ENCODE measurements around the gene SLC7A4. TPM values are rescaled to one million over a fixed set of nuclear protein-coding genes. Genes with fewer than 3 reads are reported as not detected.

Gene SLC7A4
- total and polyA plus RNA-seq, 10 of the 15 experiments (the other 5 are each of a cell fraction or from before 2014, with no cell fraction given), result 0.06 to 0.25 (median 0.14) TPM; not detected in 6

DNA sequence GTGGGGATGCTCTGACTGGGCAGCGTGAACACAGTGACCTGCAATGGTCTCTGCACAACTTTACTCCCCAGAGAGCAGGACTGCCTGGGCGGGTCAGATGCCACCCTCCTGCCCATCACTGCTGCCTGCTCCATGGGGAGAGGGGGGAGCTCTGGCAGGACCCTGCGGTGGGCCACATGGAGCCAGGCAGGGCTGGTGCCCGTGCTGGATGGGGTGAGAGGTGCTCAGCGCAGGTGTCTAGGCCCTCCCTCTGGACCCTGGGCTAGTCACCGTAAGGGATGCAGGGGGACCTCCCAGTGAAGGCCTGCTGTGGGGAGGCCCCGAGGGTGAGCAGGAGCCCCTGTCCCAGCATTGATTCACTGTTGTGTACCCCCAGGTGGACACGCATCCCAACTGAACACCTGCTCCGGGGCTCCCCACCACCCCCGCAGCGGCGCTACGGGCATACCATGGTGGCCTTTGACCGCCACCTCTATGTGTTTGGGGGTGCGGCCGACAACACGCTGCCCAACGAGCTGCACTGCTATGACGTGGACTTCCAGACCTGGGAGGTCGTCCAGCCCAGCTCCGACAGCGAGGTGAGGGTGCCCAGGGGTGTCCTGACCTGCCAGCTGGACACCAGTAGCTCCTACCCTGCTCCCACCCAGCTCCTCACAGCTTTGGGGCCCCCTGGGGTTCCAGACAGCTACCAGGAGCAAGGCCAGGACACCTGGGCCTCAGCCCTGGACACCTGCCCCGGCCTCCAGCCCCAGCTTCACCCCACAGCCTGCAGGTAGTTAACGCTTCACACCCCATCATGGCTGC is 40.9 kb downstream of the SLC7A4 start:
- Histone ChIP-seq H3K27ac (ENCODE audit: control insufficient read depth, insufficient read depth) (no peak overlapping the region), H3K79me2 (ENCODE audit: control insufficient read depth, insufficient read depth, low read length) (no peaks in the 10 kb centered on the region), H3K36me3 (ENCODE audit: control insufficient read depth in 2 of 2, insufficient read depth in 2 of 2, low read length in 1 of 2) (peaks cover 2 to 3% of the 10 kb centered on the region in 2 experiments; a peak in 2 of 4 replicates), H3K4me2 (ENCODE audit: control insufficient read depth, insufficient read depth) (no peak overlapping the region), H3K4me3 (no peak overlapping the region), H3K9me3 (replicated peaks; ENCODE audit: control insufficient read depth, insufficient read depth, low read length) (no peaks in the 10 kb centered on the region), H3K4me1 (ENCODE audit: control insufficient read depth, insufficient read depth, low read length) (no peaks in the 10 kb centered on the region), H2AFZ (ENCODE audit: control insufficient read depth, low read depth, low read length) (no peak overlapping the region), H3K9ac (ENCODE audit: control insufficient read depth, insufficient read depth, low read length) (no peak overlapping the region), H4K20me1 (ENCODE audit: control insufficient read depth, insufficient read depth) (no peaks in the 10 kb centered on the region), H3K27me3 (replicated peaks in 1 of 2; ENCODE audit: control insufficient read depth in 2 of 2, insufficient read depth in 2 of 2, low read length in 1 of 2) (no peaks in the 10 kb centered on the region)
- ATAC-seq, result no peak
- intact Hi-C loops (cut with micrococcal nuclease; ENCODE audit: unreplicated experiment) (no loop called here), in situ Hi-C loops (cut with MboI) (no loop called here)
- BruUV-seq (replicated peaks), result no TSS peak
- WGBS (ENCODE audit: insufficient coverage, insufficient replicate concordance, low lambda C conversion rate, missing lambda C conversion rate), result 94% methylated on average over 23 of the region's 24 CpGs
- ChIA-PET RAD21 (ENCODE audit: unreplicated experiment) (no interaction called here), POLR2A (interaction anchor here (1.7 kb wide), 1 partner anchor 9 kb away, joined by 5 read pairs; the partner anchor contains the start of gene LZTR1), CTCF (interaction anchor here (0.7 kb wide), 1 partner anchor 9 kb away, joined by 3 read pairs; the partner anchor contains the start of gene LZTR1), SMC1A (ENCODE audit: uncharacterized antibody, unreplicated experiment) (no interaction called here)
- no peak for FAIRE-seq
- TF ChIP-seq, protein P1, sequence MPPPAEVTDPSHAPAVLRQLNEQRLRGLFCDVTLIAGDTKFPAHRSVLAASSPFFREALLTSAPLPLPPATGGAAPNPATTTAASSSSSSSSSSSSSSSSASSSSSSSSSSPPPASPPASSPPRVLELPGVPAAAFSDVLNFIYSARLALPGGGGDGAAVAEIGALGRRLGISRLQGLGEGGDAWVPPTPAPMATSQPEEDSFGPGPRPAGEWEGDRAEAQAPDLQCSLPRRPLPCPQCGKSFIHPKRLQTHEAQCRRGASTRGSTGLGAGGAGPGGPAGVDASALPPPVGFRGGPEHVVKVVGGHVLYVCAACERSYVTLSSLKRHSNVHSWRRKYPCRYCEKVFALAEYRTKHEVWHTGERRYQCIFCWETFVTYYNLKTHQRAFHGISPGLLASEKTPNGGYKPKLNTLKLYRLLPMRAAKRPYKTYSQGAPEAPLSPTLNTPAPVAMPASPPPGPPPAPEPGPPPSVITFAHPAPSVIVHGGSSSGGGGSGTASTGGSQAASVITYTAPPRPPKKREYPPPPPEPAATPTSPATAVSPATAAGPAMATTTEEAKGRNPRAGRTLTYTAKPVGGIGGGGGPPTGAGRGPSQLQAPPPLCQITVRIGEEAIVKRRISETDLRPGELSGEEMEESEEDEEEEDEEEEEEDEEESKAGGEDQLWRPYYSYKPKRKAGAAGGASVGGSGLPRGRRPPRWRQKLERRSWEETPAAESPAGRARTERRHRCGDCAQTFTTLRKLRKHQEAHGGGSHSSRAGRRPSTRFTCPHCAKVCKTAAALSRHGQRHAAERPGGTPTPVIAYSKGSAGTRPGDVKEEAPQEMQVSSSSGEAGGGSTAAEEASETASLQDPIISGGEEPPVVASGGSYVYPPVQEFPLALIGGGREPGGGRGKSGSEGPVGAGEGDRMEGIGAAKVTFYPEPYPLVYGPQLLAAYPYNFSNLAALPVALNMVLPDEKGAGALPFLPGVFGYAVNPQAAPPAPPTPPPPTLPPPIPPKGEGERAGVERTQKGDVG (CRISPR knock-in tag; IDR thresholded peaks at IDR 0.05), result no peak
- TF ChIP-seq GABPA (IDR thresholded peaks at IDR 0.05; ENCODE audit: low read depth) (no peak), MYB (IDR thresholded peaks at IDR 0.05; ENCODE audit: borderline replicate concordance, low read depth, low read length) (no peak), CREB1 (IDR thresholded peaks at IDR 0.05; ENCODE audit: low read depth) (no peak), RUNX3 (IDR thresholded peaks at IDR 0.05; ENCODE audit: low read length) (no peak), WRNIP1 (IDR thresholded peaks at IDR 0.05; ENCODE audit: borderline replicate concordance, low read depth, low read length) (no peak), ZNF207 (IDR thresholded peaks at IDR 0.05; ENCODE audit: borderline replicate concordance) (no peak)
- TF ChIP-seq, protein P2, sequence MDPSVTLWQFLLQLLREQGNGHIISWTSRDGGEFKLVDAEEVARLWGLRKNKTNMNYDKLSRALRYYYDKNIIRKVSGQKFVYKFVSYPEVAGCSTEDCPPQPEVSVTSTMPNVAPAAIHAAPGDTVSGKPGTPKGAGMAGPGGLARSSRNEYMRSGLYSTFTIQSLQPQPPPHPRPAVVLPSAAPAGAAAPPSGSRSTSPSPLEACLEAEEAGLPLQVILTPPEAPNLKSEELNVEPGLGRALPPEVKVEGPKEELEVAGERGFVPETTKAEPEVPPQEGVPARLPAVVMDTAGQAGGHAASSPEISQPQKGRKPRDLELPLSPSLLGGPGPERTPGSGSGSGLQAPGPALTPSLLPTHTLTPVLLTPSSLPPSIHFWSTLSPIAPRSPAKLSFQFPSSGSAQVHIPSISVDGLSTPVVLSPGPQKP (IDR thresholded peaks at IDR 0.05; ENCODE audit: low read depth, low read length), result no peak
- TF ChIP-seq, protein P3, sequence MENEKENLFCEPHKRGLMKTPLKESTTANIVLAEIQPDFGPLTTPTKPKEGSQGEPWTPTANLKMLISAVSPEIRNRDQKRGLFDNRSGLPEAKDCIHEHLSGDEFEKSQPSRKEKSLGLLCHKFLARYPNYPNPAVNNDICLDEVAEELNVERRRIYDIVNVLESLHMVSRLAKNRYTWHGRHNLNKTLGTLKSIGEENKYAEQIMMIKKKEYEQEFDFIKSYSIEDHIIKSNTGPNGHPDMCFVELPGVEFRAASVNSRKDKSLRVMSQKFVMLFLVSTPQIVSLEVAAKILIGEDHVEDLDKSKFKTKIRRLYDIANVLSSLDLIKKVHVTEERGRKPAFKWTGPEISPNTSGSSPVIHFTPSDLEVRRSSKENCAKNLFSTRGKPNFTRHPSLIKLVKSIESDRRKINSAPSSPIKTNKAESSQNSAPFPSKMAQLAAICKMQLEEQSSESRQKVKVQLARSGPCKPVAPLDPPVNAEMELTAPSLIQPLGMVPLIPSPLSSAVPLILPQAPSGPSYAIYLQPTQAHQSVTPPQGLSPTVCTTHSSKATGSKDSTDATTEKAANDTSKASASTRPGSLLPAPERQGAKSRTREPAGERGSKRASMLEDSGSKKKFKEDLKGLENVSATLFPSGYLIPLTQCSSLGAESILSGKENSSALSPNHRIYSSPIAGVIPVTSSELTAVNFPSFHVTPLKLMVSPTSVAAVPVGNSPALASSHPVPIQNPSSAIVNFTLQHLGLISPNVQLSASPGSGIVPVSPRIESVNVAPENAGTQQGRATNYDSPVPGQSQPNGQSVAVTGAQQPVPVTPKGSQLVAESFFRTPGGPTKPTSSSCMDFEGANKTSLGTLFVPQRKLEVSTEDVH (IDR thresholded peaks at IDR 0.05; ENCODE audit: low read depth, partially characterized antibody), result no peak
- no peak for DNase-seq (ENCODE audit: low read depth, low spot score)

Measured in GM12878 (cell line).